ENCODE measurements around the gene SLC6A8.
"Not testable (repeated sequence)": the region's sequence is repeated elsewhere in the genome, so short reads cannot be mapped to it uniquely, and the experiment has no call there.

SLC6A8 gene

DNA sequence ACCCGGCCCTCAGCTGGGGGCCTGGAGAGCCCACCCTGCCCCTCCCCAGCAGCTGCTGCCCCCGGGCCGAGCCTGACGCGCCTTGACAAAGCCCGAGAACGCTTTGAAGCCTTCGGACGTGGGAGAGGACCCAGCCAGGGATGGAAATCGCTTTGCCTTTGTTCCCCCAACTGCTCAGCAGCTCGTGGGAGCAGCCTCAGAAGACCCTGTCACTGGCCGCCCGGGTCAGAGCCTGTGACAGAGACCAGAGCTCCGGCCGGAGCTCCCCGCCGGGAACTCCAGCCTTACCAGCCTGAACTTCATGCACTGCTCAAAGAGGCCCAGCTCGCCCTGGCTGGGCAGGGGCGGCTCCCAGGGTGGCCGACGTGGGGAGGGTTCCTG, 2.6 kb upstream of the SLC6A8 start:
- Histone ChIP-seq H3K27ac (ENCODE audit: low read length) (no peak overlapping the region), H3K4me3 (ENCODE audit: low read length) (peak overlapping the region; percentile 26; the same call in 1 of the 2 replicates), H3K36me3 (ENCODE audit: insufficient read depth, low read depth, low read length) (peaks cover 5% of the 10 kb centered on the region; the same call in 1 of the 2 replicates), H3K9ac (ENCODE audit: low read depth, low read length) (peak overlapping the region; percentile 63; the same call in 1 of the 2 replicates), H3K27me3 (ENCODE audit: insufficient read depth, low read length) (no peaks in the 10 kb centered on the region), H3K9me3 (ENCODE audit: insufficient read depth, low read depth, low read length) (no peaks in the 10 kb centered on the region), H3K4me1 (ENCODE audit: insufficient read depth, low read length) (peaks cover 7% of the 10 kb centered on the region; the same call in 1 of the 2 replicates)

DNA sequence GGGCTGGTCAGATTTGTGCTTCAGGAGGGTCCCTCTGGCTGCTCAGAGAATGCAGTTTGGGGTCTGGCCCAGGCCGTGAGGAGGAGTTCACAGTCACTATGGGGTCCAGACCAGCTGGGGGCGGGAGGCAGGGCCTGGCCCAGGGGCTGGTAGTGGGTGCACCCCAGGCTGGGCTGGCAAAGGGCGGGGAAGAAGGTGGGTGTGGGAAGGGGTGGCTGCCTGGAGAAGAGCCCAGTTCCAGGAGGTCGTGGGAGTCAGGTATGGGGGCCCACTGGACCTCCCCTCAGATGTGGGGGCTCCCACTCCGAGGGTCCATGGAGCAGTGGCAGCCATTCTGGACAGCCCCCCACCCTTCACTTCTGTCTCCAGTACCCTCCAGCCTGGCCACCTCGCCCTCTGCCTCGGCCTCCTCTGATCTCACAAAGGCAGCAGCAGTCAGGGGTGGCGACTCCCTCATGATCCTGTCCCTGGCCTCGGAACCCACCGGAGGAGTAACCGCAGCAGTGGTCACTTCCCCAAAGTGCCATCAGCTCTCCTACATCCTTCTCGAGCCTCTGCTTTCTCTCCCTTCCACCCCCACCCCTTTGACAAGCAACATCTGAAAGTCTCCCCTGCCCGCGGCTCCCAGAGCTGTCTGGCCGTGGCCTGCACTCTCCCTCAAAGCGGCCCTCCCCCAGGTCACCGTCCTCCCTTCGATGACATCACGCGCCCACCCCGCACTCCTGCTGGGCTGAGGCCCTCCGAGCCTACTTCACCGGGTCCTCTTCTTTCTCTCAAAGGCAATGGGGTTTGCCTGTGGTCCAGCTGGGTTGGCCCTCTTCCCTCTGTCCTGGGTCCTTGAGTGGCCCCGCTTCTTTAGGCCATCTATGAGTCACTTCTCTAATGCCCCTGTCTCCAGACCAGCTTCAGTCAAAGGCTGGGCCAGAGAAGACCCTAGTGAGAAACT, 1.7 kb upstream of the SLC6A8 start:
- Histone ChIP-seq H3K27me3 (ENCODE audit: insufficient read depth, low read length) (no peaks in the 10 kb centered on the region), H3K4me1 (ENCODE audit: insufficient read depth, low read length) (peaks cover 7% of the 10 kb centered on the region; the same call in 1 of the 2 replicates), H3K9ac (ENCODE audit: low read depth, low read length) (no peak overlapping the region; the same call in 1 of the 2 replicates), H3K36me3 (ENCODE audit: insufficient read depth, low read depth, low read length) (peaks cover 9% of the 10 kb centered on the region; the same call in 1 of the 2 replicates), H3K27ac (ENCODE audit: low read length) (no peak overlapping the region), H3K9me3 (ENCODE audit: insufficient read depth, low read depth, low read length) (no peaks in the 10 kb centered on the region), H3K4me3 (ENCODE audit: low read length) (peak overlapping the region; percentile 26; the same call in 1 of the 2 replicates)

DNA sequence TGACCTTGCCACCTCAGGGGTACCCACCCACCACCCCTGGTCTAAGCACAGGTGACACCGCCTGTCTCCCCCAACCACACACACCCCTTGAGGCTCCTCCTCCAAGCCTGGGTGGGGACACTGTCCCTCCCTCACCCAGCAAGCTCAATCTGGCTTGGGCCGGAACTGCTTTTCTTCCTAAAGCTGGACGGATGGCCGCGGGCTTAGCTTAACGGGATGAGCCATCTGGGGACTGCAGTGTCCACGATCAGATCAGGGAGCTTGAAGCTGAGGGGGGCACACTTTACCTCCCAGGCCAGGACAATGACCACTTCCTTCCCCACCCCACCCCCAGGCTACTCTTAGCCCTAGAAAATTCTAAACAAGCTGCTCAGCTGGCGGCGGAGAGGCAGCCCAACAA, 1.0 kb upstream of the SLC6A8 start:
- H3K36me3 ChIP-seq (ENCODE audit: insufficient read depth, low read depth, low read length): peaks cover 11% of the 10 kb centered on the region; the same call in 1 of the 2 replicates
- H3K9me3 ChIP-seq (ENCODE audit: insufficient read depth, low read depth, low read length): no peaks in the 10 kb centered on the region
- H3K9ac ChIP-seq (ENCODE audit: low read depth, low read length): no peak overlapping the region
- H3K4me3 ChIP-seq (ENCODE audit: low read length): no peak overlapping the region
- no peaks in the 10 kb centered on the region for H3K27me3 ChIP-seq (ENCODE audit: insufficient read depth, low read length)
- H3K4me1 ChIP-seq (ENCODE audit: insufficient read depth, low read length): peaks cover 7% of the 10 kb centered on the region; the same call in 1 of the 2 replicates
- H3K27ac ChIP-seq (ENCODE audit: low read length): no peak overlapping the region

DNA sequence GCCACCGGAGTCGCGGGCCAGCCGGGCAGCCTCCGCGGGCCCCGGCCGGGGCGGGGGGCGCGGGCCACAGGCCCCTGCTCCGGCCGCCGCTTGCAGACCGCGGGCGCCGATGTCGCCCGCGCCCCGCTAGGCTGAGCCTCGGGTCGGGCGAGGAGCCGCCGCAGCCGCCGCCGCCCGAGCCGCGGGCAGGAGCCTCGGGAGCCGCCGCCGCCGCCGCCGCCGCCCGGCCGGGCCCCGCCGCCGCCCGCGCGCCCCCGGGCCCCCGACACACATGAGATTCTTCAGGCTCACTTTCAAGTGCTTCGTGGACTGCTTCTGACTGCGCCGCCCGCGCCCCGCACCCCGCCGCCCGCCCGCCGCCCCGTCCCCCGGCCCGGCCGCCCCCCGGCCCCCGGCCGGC, 345 bp downstream of the SLC6A8 start:
- H3K36me3 ChIP-seq (ENCODE audit: insufficient read depth, low read depth, low read length): peaks cover 17% of the 10 kb centered on the region; the same call in 1 of the 2 replicates
- H3K9ac ChIP-seq (ENCODE audit: low read depth, low read length): no peak overlapping the region
- H3K27ac ChIP-seq (ENCODE audit: low read length): no peak overlapping the region
- H3K27me3 ChIP-seq (ENCODE audit: insufficient read depth, low read length): no peaks in the 10 kb centered on the region
- H3K4me3 ChIP-seq (ENCODE audit: low read length): no peak overlapping the region
- H3K9me3 ChIP-seq (ENCODE audit: insufficient read depth, low read depth, low read length): no peaks in the 10 kb centered on the region
- H3K4me1 ChIP-seq (ENCODE audit: insufficient read depth, low read length): peaks cover 7% of the 10 kb centered on the region; the same call in 1 of the 2 replicates

DNA sequence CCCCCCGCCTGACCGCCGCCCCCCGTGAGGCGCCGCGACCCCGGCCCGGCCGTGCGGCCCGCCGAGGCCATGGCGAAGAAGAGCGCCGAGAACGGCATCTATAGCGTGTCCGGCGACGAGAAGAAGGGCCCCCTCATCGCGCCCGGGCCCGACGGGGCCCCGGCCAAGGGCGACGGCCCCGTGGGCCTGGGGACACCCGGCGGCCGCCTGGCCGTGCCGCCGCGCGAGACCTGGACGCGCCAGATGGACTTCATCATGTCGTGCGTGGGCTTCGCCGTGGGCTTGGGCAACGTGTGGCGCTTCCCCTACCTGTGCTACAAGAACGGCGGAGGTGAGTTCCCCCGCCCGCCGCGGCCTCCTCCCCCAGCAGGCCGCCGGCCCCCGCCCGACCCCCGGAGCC, 780 bp downstream of the SLC6A8 start:
- H3K27me3 ChIP-seq (ENCODE audit: insufficient read depth, low read length): no peaks in the 10 kb centered on the region
- no peaks in the 10 kb centered on the region for H3K9me3 ChIP-seq (ENCODE audit: insufficient read depth, low read depth, low read length)
- H3K4me3 ChIP-seq (ENCODE audit: low read length): peak overlapping the region; percentile 60; the same call in 1 of the 2 replicates
- no peak overlapping the region for H3K27ac ChIP-seq (ENCODE audit: low read length)
- peaks cover 17% of the 10 kb centered on the region; the same call in 1 of the 2 replicates for H3K36me3 ChIP-seq (ENCODE audit: insufficient read depth, low read depth, low read length)
- no peak overlapping the region for H3K9ac ChIP-seq (ENCODE audit: low read depth, low read length)
- peaks cover 7% of the 10 kb centered on the region; the same call in 1 of the 2 replicates for H3K4me1 ChIP-seq (ENCODE audit: insufficient read depth, low read length)

DNA sequence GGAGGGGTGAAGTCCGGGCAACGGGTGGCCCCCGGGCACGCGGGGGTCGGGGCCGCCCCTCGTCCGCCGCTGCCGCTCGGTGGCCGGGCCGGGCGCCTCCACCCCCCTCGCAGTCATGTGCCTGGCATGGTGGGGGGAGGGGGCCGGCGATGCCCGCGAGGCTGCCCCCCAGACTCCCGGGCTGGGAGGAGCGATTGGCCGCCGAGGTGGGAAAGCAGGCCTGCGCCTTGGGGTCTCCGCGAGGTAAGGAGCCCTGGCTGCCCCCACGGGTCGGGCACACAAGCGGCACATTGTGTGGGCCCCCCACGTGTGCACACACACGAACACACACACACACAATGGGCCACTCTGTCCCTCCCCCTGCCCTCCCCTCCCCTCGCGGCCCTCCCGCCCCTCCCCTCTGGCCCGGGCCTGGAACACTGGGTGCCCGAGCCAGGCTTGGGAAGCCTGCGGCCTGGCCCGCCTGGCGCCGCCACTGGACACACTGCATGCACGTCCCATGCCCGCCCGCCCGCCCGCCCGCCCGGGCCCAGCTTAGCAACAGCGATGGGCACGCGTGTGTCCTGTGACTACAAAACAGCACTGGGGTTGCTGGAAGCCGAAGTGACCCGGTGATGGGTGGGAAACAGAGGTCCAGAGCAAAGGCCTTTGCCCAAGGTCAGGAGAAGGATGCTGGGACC, 1.3 kb downstream of the SLC6A8 start:
- Histone ChIP-seq H3K4me3 (ENCODE audit: low read length) (peak overlapping the region; percentile 64), H3K9ac (ENCODE audit: low read depth, low read length) (peak overlapping the region; percentile 32; the same call in 1 of the 2 replicates), H3K27ac (ENCODE audit: low read length) (no peak overlapping the region), H3K36me3 (ENCODE audit: insufficient read depth, low read depth, low read length) (peaks cover 17% of the 10 kb centered on the region; the same call in 1 of the 2 replicates), H3K9me3 (ENCODE audit: insufficient read depth, low read depth, low read length) (no peaks in the 10 kb centered on the region), H3K4me1 (ENCODE audit: insufficient read depth, low read length) (peaks cover 5% of the 10 kb centered on the region; the same call in 1 of the 2 replicates), H3K27me3 (ENCODE audit: insufficient read depth, low read length) (no peaks in the 10 kb centered on the region)

DNA sequence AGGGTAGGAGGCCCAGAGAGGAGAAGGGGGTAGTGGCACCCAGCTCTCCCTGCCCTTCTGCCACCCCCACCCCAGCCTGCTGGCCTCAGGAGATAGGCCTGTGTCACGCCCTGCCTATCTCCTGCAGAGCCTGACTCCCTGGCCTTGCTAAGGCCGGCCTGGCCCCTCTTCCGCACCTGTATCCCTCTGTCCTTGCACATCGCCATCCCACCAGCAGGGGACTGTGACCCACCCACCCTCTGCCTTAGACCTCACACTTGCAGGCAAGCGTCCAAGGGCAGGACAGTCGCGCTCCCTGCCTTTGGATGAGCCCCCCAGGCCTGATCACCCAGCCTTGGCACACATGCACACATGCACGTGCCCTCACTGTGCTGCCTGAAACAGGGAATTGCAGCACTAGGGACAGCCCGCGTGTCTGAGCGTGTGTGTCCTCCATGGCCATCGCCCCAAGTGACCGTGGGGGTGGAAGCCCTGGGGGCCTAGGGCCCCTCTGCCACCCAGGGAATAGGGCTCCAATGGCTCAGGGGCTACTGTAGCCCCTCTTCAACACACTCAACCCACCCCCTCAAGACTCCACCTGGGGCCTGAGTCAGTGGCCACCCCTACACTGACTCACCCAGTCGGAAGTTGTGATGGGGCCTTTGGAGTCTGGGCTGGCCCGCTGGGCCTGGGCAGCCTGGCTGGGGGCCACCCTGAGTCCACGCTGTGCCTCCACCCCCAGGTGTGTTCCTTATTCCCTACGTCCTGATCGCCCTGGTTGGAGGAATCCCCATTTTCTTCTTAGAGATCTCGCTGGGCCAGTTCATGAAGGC, 2.1 kb downstream of the SLC6A8 start:
- Histone ChIP-seq H3K27ac (ENCODE audit: low read length) (no peak overlapping the region), H3K27me3 (ENCODE audit: insufficient read depth, low read length) (no peaks in the 10 kb centered on the region), H3K9me3 (ENCODE audit: insufficient read depth, low read depth, low read length) (no peaks in the 10 kb centered on the region), H3K4me1 (ENCODE audit: insufficient read depth, low read length) (peaks cover 4% of the 10 kb centered on the region; the same call in 1 of the 2 replicates), H3K36me3 (ENCODE audit: insufficient read depth, low read depth, low read length) (peaks cover 17% of the 10 kb centered on the region; the same call in 1 of the 2 replicates), H3K9ac (ENCODE audit: low read depth, low read length) (peak overlapping the region; percentile 32; the same call in 1 of the 2 replicates), H3K4me3 (ENCODE audit: low read length) (peak overlapping the region; percentile 64)

DNA sequence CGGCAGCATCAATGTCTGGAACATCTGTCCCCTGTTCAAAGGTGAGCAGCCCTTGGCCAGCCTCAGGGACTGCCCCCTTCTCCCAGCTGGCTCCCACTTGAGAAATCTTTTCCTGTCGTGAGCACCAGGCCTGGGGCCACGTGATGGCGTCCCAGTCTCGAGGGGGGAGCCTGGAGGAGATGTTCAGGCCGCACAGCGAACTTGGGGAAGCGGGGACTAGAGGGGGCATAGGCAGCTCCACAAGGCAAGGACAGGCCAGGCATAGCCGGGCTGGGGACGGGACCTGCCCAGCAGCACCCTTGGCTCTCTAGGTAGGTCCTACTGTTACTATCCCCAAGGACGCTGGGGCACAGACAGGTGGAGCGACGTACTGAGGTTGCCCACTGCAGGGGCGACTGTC, 2.7 kb downstream of the SLC6A8 start:
- Histone ChIP-seq H3K27me3 (ENCODE audit: insufficient read depth, low read length) (no peaks in the 10 kb centered on the region), H3K4me3 (ENCODE audit: low read length) (no peak overlapping the region; the same call in 1 of the 2 replicates), H3K9ac (ENCODE audit: low read depth, low read length) (no peak overlapping the region), H3K9me3 (ENCODE audit: insufficient read depth, low read depth, low read length) (no peaks in the 10 kb centered on the region), H3K36me3 (ENCODE audit: insufficient read depth, low read depth, low read length) (peaks cover 17% of the 10 kb centered on the region), H3K4me1 (ENCODE audit: insufficient read depth, low read length) (peaks cover 4% of the 10 kb centered on the region; the same call in 1 of the 2 replicates), H3K27ac (ENCODE audit: low read length) (no peak overlapping the region)

DNA sequence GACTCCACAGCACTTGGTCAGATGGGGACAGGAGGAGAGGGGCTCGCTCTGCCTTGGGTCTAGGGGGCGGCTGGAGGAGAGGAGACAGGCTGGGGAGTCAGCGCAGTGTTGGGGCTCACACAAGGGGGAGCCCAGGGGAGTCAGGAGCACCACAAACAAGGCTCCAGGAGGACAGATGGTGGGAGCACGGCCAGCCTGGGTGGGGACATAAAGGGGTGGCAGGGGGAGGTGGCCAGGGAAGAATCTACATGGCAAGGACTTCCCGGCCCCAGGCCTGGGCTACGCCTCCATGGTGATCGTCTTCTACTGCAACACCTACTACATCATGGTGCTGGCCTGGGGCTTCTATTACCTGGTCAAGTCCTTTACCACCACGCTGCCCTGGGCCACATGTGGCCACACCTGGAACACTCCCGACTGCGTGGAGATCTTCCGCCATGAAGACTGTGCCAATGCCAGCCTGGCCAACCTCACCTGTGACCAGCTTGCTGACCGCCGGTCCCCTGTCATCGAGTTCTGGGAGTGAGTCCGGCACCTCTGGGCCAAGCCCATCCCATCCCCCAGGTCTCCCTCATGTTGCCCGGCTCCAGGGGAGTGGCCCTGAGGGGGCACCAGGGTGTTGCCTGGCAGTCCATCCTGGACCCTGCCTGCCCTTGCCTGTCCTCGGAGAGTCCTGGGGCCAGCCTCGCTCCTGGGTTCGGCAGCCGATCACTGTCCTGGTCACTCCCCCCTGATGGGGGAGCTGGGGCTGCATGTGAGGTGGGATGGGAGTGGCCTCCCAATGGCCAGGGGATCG, 3.5 kb downstream of the SLC6A8 start:
- not testable (repeated sequence) for H3K27ac ChIP-seq (ENCODE audit: low read length); H3K4me3 ChIP-seq (ENCODE audit: low read length); H3K9me3 ChIP-seq (ENCODE audit: insufficient read depth, low read depth, low read length); H3K9ac ChIP-seq (ENCODE audit: low read depth, low read length); H3K27me3 ChIP-seq (ENCODE audit: insufficient read depth, low read length); H3K4me1 ChIP-seq (ENCODE audit: insufficient read depth, low read length)
- peaks cover 23% of the 10 kb centered on the region for H3K36me3 ChIP-seq (ENCODE audit: insufficient read depth, low read depth, low read length)

DNA sequence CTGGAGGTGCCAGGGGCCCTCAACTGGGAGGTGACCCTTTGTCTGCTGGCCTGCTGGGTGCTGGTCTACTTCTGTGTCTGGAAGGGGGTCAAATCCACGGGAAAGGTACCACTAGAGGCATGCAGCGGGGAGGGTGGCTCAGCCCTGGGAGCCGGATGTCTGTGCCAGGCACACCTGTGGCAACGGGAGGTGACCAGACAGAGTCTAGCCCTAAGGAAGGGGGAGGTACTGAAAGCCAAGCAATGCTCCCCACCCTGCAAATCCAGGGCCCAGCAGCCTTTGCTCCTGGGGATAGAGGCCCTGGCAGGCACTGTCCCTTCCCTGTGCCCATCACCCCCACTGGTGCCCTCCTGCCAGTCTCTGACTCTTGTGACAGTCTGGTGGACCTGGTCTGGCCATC, 4.3 kb downstream of the SLC6A8 start:
- Histone ChIP-seq H3K9ac (ENCODE audit: low read depth, low read length) (no peak overlapping the region), H3K4me3 (ENCODE audit: low read length) (no peak overlapping the region), H3K9me3 (ENCODE audit: insufficient read depth, low read depth, low read length) (no peaks in the 10 kb centered on the region), H3K27ac (ENCODE audit: low read length) (no peak overlapping the region), H3K36me3 (ENCODE audit: insufficient read depth, low read depth, low read length) (peaks cover 23% of the 10 kb centered on the region), H3K4me1 (ENCODE audit: insufficient read depth, low read length) (no peaks in the 10 kb centered on the region), H3K27me3 (ENCODE audit: insufficient read depth, low read length) (no peaks in the 10 kb centered on the region)
